GM21619 (cell line): ENCODE data around the gene GSG1L.

Source experiments
- ATAC-seq: cut with Tn5 transposase; IDR thresholded peaks from one replicate; pipeline ENCODE4 v1.9.1; 2021; ENCODE audit not compliant: unreplicated experiment

The GSG1L gene

DNA sequence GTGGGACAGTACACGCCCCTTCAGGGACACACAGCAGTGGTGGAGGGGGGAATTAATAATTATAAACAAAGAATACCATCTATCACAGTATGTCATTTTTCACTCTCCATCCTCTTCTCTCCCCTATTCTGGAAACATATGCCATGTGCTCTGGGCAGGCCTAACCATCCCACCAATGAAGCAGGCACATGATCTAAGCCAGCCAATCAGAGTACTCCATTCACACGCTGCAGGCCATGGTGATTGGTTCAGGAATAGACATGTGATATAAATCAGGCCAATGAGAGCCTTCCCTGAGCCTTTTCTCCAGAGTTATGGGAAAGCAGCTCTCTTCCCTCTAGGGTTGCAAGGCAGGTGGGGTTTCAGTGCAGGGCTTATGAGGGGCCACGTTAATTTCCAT, 36.5 kb downstream of the GSG1L start:
- ATAC-seq: no peak

DNA sequence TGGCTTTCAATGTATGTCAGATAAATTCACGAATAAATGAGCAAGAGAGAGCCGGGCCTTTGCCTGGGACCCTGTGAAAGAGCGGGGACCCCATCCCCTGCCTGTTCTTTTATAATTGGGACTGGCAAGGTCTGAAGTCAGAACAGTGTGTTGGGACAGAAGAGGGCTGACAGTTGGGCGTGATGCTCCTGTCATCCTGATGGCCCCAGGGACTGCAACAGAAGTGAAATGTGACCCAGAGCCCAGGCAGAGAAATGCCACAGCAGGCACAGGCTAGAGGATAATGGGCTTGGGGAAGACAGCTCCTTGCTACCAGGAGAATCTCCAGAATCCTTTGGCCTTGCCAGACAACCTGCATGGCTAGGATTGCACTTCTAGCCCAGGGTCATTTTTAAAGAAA, 37.9 kb downstream of the GSG1L start:
- ATAC-seq: no peak

DNA sequence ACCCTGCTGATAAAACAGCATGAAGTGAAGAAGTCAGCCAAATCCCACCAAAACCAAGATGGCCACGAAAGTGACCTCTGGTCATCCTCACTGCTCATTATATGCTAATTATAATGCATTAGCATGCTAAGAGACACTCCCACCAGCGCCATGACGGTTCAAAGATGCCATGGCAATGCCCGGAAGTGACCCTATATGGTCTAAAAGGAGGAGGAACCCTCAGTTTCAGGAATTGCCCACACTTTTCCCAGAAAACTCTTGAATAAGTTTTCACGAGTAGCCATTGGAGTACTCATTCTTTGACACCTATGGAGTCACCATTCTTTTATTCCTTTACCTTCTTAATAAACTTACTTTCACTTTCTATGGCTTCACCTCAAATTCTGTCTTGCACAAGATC, 44.3 kb downstream of the GSG1L start:
- no peak for ATAC-seq

DNA sequence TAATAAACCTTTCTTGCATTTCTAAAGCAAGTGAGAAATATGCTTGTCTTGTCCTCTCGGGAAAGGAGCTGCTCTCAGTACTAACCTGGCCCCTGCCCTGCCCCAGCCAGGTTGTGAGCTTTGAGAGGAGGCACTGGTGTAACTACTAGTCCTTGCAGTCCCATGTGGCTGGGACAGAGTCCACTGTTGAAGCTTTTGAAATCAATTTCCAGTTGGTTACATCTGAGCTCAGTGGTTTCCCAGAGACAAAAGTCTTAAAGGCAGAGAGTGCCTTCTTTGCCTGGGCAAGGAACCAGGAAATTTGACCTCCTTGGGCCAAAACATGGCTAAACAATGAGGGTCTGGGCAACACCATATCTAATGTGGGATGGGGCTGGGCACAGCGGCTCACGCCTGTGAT, 48.7 kb downstream of the GSG1L start:
- ATAC-seq: no peak

DNA sequence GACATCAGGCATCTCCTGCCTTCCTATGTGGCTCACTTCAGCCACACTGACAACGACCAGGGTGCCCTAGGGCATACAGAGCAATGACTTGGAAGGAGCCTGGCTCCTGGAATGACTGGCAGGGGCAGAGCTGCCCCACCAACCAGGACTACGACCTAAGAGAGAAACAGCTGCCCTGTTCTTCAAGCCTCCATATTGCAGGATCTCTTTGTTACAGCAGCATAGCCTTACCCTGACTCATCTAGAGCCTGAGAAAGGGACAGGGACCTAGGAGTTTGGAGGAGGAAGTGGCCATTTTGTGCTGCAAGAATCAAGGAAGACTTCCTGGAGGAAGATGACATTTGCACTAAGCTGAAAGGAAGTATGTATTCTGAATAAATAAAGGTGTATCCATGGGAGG, 49.6 kb downstream of the GSG1L start:
- ATAC-seq: no peak

DNA sequence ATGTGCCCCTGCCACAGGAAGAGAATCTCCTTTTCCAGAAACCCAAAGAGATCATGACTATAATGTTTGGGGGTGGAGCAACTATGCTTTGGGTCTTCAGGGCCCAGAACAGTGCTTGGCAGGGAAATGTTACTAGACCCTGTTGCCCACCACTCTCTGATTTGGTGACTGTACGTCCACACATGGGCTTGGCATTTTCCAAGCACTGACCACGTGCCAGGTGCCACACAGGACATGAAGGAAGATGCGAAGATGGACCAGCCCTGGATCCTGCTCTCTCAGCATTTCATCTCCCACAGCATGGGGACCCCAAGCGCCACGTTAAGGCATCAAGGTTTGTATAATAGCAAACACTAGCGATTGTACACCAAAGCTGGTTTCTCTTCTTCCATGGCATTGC, 50.1 kb downstream of the GSG1L start:
- ATAC-seq: no peak

DNA sequence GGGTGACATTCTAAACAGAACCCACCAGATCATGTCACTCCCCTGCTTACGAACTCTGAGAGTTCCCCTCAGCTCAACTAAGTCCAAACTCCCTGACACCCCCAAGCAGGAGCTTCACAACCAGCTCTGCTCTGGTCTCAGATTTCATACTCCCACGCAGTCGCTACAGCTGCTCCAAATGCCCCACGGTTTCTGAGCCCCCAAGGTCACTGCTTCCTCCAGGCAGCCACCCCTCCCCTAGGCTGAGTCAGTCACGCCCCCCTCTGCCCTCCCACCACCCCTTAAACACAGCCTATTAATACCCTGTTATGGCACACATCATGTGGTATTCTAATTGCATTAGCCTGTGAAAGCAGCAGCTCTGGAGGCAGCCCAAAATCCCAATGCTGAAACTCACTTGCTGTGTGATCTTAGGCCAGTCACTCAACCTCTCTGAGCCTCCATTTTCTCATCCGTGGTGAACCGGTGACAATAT, 51.5 kb downstream of the GSG1L start:
- ATAC-seq: no peak

DNA sequence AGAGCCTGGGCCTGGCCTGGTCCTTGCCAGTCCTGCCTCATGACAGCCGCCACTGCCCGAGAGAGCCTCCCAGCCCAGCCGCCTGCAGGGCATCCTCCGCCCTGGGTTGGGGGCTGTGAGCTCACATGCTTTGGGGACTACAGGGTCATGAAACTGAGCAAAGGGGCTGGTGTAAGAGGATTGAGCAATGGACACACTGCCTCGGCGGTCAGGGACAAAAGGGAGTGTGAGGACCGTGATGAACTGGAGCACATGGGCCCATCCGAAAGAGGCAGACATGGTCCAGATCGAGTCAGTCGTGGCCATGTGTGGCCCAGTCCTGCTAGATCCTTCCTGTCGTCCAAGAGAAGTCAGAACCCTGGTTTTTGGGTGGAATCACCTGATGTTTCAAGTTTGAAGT, 52.3 kb downstream of the GSG1L start:
- no peak for ATAC-seq

DNA sequence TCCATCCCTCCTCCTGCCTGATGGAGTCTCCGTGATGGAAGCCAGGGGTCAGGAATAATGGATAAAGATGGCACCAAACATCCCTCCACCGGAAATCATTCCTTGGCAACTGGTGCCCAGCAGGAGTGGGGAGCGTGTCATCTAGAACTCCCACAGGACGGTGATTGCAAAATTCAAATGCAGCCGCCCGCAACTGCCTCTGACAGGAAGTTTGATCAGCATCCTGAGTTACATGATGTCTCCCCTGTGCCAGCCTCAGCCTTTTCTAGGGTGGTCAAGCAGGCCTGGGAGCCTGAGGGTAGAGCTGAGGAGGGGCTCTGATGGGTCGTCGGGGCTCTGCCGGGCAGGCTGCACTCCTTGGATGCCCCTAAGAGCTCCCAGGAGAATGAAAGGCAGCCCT, 52.8 kb downstream of the GSG1L start:
- ATAC-seq: no peak

DNA sequence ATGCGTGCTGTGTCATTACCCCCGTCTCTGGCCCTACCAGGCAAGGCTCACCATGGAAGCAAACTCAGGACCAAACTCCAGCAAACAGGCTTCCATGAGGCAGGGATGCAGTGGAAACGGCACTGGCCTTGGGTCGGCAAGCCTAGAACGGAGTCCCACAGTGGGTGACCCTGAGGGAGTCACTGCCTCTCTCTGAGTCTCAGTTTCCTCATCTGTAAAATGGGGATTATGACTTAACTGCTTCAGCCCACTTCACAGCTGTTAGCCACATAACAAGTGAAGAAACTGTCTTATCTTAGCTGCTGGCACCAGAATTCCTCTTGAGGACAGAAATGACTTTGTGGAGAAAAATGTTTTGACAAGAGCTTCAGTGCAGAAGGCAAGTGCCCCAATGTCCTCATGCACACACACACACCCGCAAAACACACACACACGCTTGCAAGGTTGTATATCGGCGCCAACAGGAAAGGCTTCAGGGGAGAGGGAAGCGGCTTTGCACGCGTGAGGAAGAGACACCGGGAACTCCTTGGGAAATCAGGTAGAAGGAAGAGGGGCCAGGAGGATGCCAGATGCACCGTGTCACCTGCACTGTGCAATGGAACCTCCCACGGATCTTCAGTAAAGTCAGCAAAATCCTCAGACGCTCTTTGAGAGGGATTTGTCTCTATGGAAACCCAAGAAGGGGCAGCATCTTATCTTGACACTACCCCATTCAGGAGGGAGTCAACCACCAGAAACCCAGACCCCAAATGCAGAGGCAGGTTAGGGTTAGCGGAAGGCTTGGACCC, 53.7 kb downstream of the GSG1L start:
- no peak for ATAC-seq

DNA sequence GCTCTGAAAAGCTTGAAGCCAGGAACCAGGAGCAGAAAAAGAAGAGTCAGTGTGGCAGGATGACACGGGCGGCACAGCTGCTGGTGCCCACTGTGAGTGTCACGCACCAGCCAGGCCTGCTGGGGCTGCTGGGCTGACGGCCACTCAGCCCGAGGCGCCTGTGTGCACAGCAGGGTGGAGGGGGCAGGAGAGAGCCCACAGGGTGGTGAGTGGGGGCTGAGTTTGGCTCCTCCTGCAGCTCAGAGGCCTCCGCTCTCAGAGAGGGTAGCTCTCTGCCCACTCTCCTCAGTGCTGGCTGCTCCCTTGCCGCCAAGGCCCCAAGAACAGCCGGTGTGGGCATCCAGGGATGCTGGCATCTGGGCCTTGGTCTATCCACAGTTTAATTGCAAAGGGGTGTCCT, 59.6 kb downstream of the GSG1L start:
- ATAC-seq: no peak

DNA sequence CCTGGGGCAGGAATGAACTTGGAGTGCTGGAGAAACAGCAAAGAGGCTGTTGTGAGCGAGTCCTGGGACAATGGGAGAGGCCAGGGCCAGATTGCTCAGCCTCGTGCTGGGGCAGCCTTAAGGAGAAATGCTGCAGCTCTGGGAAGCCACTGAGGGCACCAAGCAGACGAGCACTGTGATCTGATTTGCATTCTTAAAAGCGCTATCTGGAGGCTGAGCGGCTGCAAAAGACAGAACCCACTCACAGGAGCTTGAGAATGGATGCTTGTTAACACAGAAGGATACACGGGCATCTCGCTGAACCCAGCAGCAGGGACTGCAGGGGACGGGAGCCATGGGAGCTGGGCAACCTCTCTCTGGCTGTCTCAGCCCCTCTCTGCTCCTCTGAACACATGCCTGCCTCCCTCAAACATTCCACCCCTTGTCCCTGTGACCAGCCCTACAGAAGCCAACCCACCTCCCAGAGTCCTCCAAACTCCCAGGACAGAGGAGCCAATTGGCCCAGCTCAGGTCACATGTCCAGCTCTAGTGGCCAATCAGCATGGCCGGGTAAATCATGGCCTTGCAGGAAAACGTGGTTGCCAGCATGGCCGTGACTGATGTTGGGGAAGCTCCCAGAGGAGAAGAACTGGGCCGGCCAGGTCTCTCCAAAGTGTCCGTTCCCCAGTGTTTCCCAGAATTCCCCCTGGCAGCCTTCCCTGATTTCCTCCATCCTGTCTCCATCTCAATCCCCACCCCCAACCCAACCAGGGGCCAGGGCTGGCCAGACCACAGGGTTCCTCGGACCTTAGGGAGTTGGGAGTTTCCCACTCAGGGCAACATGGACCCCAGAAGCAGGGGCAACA, 60.3 kb downstream of the GSG1L start:
- no peak for ATAC-seq

DNA sequence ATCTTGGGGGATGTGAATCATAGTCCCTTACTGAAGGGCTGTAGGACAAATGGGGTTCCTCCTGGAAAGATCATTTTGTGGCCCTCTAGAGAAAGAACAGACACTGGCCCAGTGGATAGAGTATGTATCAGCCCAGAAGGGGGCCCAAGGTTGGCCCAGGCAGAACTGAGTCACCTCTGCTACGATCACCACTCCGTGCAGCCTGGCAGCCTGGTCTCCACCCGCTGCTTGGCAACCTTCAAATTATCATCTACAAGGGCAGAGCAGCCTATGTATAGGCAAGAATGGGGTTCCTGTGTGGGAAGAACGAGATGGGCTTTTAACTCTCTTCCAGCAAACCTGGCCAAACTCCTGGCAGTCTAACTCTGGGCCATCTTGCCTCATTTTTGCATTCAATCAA, 61.9 kb downstream of the GSG1L start:
- ATAC-seq: no peak

DNA sequence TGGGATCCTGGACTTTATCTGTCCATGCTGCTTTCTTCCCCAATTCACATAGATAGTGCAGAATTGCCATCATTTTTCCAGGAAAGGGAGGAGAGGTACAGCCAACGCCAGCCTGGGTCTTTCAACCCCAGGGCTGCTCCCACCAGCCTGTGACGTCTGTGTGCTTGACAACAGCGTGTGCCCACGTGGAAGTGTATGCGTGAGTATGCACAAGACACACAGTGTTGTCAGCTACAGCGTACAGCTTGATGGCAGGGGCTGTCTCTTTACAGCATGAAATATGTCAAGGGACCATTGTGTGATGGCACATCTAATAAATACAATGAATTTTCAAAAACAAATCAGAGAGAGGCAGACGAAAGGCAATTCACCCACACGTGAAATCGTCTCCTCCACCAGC, 62.3 kb downstream of the GSG1L start:
- ATAC-seq: no peak

DNA sequence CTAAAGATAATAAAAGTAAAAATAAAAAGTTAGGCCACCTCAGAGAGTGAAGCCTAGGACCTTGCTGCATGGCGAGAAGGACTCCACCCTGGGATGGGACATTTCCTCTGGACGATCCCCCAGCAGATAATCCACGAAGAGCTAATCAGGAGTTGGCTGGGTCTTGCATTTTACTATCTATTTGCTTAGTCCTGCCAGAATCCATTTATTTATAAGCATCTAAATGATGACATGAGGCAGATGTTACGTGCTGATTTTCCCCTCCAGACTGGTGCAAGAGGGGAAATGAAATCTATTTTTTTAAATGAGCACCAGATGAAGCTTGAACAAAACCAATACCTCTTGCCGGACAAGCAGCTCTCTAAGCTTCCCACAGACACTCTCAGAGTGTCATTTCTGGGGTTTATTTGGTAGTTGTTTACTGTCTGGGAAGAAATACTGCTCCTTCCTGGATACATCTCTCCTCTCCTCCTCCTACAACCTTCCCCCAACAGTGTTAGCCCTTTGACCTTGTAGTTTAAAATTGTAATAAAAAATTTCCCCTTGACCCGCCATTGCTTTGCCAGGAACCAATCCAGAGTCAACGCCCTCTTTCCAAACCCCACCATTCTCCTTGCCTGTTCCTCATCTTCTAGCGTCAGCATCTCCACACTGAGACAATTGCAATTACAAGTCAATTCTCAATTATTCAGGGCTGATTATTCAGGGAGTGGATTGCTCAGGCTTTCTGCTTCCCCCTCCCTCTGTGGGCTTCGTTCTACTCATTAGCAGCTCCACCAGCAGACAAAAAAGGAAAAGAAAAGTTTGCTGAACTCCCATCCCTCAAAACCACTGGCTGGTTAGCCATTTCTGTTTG, 63.0 kb downstream of the GSG1L start:
- ATAC-seq: no peak

DNA sequence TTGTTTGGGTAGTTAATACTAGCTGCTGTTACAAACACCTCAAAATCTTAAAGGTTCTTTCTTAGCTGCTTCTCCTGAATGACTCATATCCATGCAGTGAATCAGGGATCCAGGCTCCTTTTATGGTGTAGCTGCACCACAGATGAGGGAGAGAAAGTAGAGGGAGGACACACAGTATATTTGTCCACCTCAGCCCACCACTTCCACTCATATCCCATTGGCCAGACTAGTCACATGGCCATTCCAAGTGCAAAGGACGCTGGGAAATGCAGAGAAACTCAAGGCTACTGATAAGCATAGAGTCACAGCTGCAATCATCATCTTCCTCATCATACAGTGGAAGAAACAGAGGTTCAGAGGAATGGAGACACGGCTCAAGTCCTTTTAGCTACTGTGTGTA, 63.8 kb downstream of the GSG1L start:
- ATAC-seq: no peak

DNA sequence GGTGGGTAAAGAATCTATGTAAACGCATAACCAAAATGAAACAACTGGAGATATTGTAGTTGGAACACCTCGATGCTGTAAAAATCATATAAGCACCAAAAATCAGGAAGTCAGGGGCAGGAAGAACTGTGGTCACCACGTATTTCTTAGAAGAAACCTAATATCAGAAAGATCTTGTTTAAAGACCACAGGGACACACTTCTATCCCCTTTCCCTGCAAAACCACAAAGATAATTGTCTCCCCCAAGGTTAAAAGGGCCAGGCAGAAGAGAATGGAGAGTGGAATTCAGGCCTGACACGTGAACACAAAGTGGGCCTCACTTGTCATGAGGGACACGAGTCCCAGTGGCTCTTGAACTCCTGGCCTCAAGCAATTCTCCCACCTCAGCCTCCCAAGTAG, 68.1 kb downstream of the GSG1L start:
- ATAC-seq: no peak

DNA sequence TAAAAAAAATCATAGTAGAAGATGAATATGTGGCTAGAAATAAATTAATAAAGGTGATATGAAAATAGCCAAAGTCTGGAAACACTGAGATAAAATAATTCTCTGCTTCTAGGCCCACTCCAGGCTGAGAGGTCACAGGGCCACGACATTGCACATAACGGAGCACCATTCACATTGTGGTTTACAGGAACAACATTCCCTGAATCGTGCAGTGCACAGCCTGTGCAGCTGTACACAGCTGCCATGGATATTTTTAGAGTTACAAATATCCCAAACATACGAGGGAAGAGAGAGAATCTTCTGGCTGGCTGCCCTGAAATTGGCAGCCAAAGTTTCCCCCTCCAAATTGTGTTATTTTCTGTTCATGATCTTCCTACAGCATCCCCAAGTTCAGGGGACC, 68.8 kb downstream of the GSG1L start:
- no peak for ATAC-seq

DNA sequence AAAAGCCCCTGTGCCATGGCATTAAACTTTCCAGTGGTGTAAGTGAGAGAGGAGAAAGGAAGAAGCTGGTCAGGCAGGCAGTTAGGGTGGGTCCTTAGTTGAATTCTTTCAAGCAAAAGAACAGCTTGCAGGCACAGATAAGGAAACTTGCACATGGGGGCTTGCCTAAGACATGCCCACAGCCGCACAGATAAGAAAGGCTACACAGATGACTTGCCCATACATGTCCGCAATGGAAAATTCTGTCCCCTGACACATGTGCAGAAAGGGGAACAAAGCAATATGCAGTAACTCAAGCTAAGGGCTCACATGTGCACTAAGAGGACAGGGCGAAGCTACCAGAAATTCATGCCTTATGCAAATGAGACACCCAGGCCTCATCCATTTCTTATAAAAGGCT, 69.9 kb downstream of the GSG1L start:
- no peak for ATAC-seq

DNA sequence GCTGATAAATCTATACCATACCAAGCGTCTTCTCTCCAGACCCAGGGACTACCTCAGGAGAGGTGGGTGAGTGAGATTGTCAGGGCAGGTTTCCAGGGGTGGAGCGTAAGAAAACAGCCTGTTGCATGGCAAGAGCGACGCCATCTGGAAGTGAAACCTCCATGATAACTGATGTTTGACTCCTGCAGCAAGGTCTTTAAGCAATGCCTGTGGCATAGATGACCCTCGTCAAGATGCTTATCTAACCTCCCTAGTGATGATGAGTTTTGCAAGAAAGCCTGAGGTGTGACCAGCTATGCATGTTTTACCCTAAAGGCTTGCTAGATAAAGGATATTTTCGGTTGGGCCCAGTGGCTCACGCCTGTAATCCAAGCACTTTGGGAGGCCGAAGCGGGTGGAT, 71.6 kb downstream of the GSG1L start:
- no peak for ATAC-seq

DNA sequence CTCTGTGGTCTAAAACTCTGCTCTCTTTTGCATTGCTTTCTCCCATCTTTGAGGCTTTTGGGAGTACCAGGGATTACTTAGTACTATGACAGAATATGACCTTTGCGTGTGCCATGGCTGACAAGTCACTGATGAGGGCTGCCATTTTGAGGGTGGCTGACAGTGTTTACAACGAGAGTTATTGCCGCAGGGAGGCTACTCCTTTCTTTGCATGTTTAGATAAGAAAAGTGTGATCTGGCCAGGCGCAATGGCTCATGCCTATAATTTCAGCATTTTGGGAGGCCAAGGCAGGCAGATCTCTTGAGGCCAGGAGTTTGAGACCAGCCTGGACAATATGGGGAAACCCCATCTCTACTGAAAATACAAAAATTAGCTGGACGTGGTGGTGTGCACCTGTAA, 77.5 kb downstream of the GSG1L start:
- ATAC-seq: no peak
